ENCODE results near the gene GBA2.
A peak's percentile ranks its signal among the peaks of the same experiment; 100 is the strongest.

Gene GBA2

GRCh38 chr9:35732185-35732799, 16.7 kb downstream of the GBA2 start, which contains the start of the genes CREB3 and TLN1:
Gene CREB3, plus strand, starts transcription at chr9:35732666. Its CDS starts 107 bp downstream, at chr9:35732773.
Gene TLN1, minus strand, starts transcription at chr9:35732195. Its CDS starts 6,501 bp downstream, at chr9:35725694.
- no CpG with 5 or more reads among the region's 49 CpGs for whole genome bisulfite sequencing, 2 donors (ENCODE audit: extremely low coverage in 2 of 2, insufficient read length in 2 of 2, insufficient replicate concordance in 1 of 2)
- Histone ChIP-seq H4K8ac (ENCODE audit: low read depth, low read length) (no peak within 1 kb of the TSS), H3K36me3 (replicated peaks in 1 of 2; ENCODE audit: control insufficient read depth in 2 of 2, insufficient read depth in 2 of 2, low read length in 2 of 2) (peaks cover 25 to 51% of the 10 kb centered on the region in 2 donors), H3K23ac (ENCODE audit: low read depth, low read length, poor library complexity) (peak within 1 kb of the TSS; percentile 37), H2BK120ac (ENCODE audit: low read depth, low read length) (no peak within 1 kb of the TSS), H3K27ac (replicated peaks; ENCODE audit: low read length) (peak within 1 kb of the TSS; percentile 98), H3K4ac (ENCODE audit: low read length) (no peak within 1 kb of the TSS), H2AK5ac (ENCODE audit: low read depth, low read length) (peak within 1 kb of the TSS; percentile 20), H3K14ac (ENCODE audit: low read length) (peak within 1 kb of the TSS; percentile 50), H2BK15ac (ENCODE audit: low read length) (peak within 1 kb of the TSS; percentile 19), H2BK12ac (ENCODE audit: low read length) (no peak within 1 kb of the TSS), H3K18ac (ENCODE audit: low read length) (peak within 1 kb of the TSS; percentile 92), H3K79me1 (ENCODE audit: low read depth, low read length) (no peaks in the 10 kb centered on the region), H3K4me2 (ENCODE audit: insufficient read depth, low read length, poor library complexity, severe bottlenecking) (peak within 1 kb of the TSS; percentile 76), H3K27me3 (ENCODE audit: control insufficient read depth in 3 of 3, insufficient read depth in 3 of 3, low read depth in 1 of 3, low read length in 3 of 3) (no peaks in the 10 kb centered on the region), H3K4me3 (ENCODE audit: low read length in 2 of 2) (peak within 1 kb of the TSS; percentile 74 to 97), H3K4me1 (ENCODE audit: control insufficient read depth in 2 of 2, insufficient read depth in 1 of 2, low read depth in 1 of 2, low read length in 2 of 2) (peaks cover 38 to 48% of the 10 kb centered on the region in 2 donors), H2BK5ac (ENCODE audit: low read length) (peak within 1 kb of the TSS; percentile 16), H3K9ac (ENCODE audit: low read depth, low read length, poor library complexity) (peak within 1 kb of the TSS; percentile 96), H2AFZ (ENCODE audit: low read length) (peak within 1 kb of the TSS; percentile 90), H3K9me3 (replicated peaks in 1 of 2; ENCODE audit: control insufficient read depth in 2 of 2, insufficient read depth in 1 of 2, low read depth in 1 of 2, low read length in 2 of 2) (no peaks in the 10 kb centered on the region), H4K91ac (ENCODE audit: low read depth, low read length, poor library complexity) (no peak within 1 kb of the TSS)
- DNase-seq (ENCODE audit: low spot score), result peak; percentile 95

- Histone ChIP-seq H3K9me3 (replicated peaks in 1 of 2; ENCODE audit: control insufficient read depth in 2 of 2, insufficient read depth in 1 of 2, low read depth in 1 of 2, low read length in 2 of 2) (no peaks in the 10 kb centered on the region), H3K27ac (replicated peaks; ENCODE audit: low read length) (peak overlapping the region; percentile 98), H2BK5ac (ENCODE audit: low read length) (no peak overlapping the region), H4K8ac (ENCODE audit: low read depth, low read length) (no peak overlapping the region), H3K36me3 (replicated peaks in 1 of 2; ENCODE audit: control insufficient read depth in 2 of 2, insufficient read depth in 2 of 2, low read length in 2 of 2) (peaks cover 18 to 49% of the 10 kb centered on the region in 2 donors), H2BK12ac (ENCODE audit: low read length) (no peak overlapping the region), H3K4ac (ENCODE audit: low read length) (no peak overlapping the region), H3K4me2 (ENCODE audit: insufficient read depth, low read length, poor library complexity, severe bottlenecking) (peak overlapping the region; percentile 58), H3K23ac (ENCODE audit: low read depth, low read length, poor library complexity) (peak overlapping the region; percentile 37), H3K4me1 (ENCODE audit: control insufficient read depth in 2 of 2, insufficient read depth in 1 of 2, low read depth in 1 of 2, low read length in 2 of 2) (peaks cover 45 to 49% of the 10 kb centered on the region in 2 donors), H2BK15ac (ENCODE audit: low read length) (peak overlapping the region; percentile 19), H3K27me3 (ENCODE audit: control insufficient read depth in 3 of 3, insufficient read depth in 3 of 3, low read depth in 1 of 3, low read length in 3 of 3) (no peaks in the 10 kb centered on the region), H2AK5ac (ENCODE audit: low read depth, low read length) (peak overlapping the region; percentile 20), H3K18ac (ENCODE audit: low read length) (peak overlapping the region; percentile 91), H3K9ac (ENCODE audit: low read depth, low read length, poor library complexity) (peak overlapping the region; percentile 96), H2AFZ (ENCODE audit: low read length) (peak overlapping the region; percentile 90), H4K91ac (ENCODE audit: low read depth, low read length, poor library complexity) (no peak overlapping the region), H3K4me3 (ENCODE audit: low read length in 2 of 2) (peak overlapping the region; percentile 74 to 97), H2BK120ac (ENCODE audit: low read depth, low read length) (no peak overlapping the region), H3K14ac (ENCODE audit: low read length) (no peak overlapping the region), H3K79me1 (ENCODE audit: low read depth, low read length) (peaks cover 3% of the 10 kb centered on the region)
- whole genome bisulfite sequencing, 2 donors (ENCODE audit: extremely low coverage in 2 of 2, insufficient read length in 2 of 2, insufficient replicate concordance in 1 of 2), result no CpG with 5 or more reads among the region's 47 CpGs
- peak; percentile 24 for DNase-seq (ENCODE audit: low spot score)
These were observed 17.4 kb downstream of the GBA2 start for GRCh38 chr9:35731415-35732184.

- H4K91ac ChIP-seq (ENCODE audit: low read depth, low read length, poor library complexity), result no peak overlapping the region
- no peak overlapping the region for H3K9ac ChIP-seq (ENCODE audit: low read depth, low read length, poor library complexity)
- H3K79me1 ChIP-seq (ENCODE audit: low read depth, low read length), result peaks cover 3% of the 10 kb centered on the region
- H3K18ac ChIP-seq (ENCODE audit: low read length), result no peak overlapping the region
- peak overlapping the region; percentile 29 for H3K4me2 ChIP-seq (ENCODE audit: insufficient read depth, low read length, poor library complexity, severe bottlenecking)
- H3K23ac ChIP-seq (ENCODE audit: low read depth, low read length, poor library complexity), result no peak overlapping the region
- H2BK15ac ChIP-seq (ENCODE audit: low read length), result no peak overlapping the region
- peaks cover 8 to 46% of the 10 kb centered on the region in 2 donors for H3K36me3 ChIP-seq (replicated peaks in 1 of 2; ENCODE audit: control insufficient read depth in 2 of 2, insufficient read depth in 2 of 2, low read length in 2 of 2)
- H3K27me3 ChIP-seq (ENCODE audit: control insufficient read depth in 3 of 3, insufficient read depth in 3 of 3, low read depth in 1 of 3, low read length in 3 of 3), result no peaks in the 10 kb centered on the region
- no peak overlapping the region for H2BK5ac ChIP-seq (ENCODE audit: low read length)
- no peak overlapping the region for H2BK120ac ChIP-seq (ENCODE audit: low read depth, low read length)
- no peak overlapping the region for H3K14ac ChIP-seq (ENCODE audit: low read length)
- DNase-seq (ENCODE audit: low spot score), result no peak
- peaks cover 46 to 48% of the 10 kb centered on the region in 2 donors for H3K4me1 ChIP-seq (ENCODE audit: control insufficient read depth in 2 of 2, insufficient read depth in 1 of 2, low read depth in 1 of 2, low read length in 2 of 2)
- peak overlapping the region in 1 of 2 donors; percentile 74 for H3K4me3 ChIP-seq (ENCODE audit: low read length in 2 of 2)
- H3K4ac ChIP-seq (ENCODE audit: low read length), result no peak overlapping the region
- H3K27ac ChIP-seq (replicated peaks; ENCODE audit: low read length), result peak overlapping the region; percentile 1
- no peak overlapping the region for H4K8ac ChIP-seq (ENCODE audit: low read depth, low read length)
- no peak overlapping the region for H2BK12ac ChIP-seq (ENCODE audit: low read length)
- WGBS, 2 donors (ENCODE audit: extremely low coverage in 2 of 2, insufficient read length in 2 of 2, insufficient replicate concordance in 1 of 2), result 100% methylated on average over 1 to 2 of the region's 2 CpGs
- H2AFZ ChIP-seq (ENCODE audit: low read length), result no peak overlapping the region
- H2AK5ac ChIP-seq (ENCODE audit: low read depth, low read length), result no peak overlapping the region
- no peaks in the 10 kb centered on the region for H3K9me3 ChIP-seq (replicated peaks in 1 of 2; ENCODE audit: control insufficient read depth in 2 of 2, insufficient read depth in 1 of 2, low read depth in 1 of 2, low read length in 2 of 2)
These were observed 18.6 kb downstream of the GBA2 start for GRCh38 chr9:35730486-35730854.

All from neuronal stem cell (in vitro differentiated cells).